ENCODE results near the gene CD300C.
"Not testable (repeated sequence)": the region's sequence is repeated elsewhere in the genome, so short reads cannot be mapped to it uniquely, and the experiment has no call there.

CD300C gene

DNA sequence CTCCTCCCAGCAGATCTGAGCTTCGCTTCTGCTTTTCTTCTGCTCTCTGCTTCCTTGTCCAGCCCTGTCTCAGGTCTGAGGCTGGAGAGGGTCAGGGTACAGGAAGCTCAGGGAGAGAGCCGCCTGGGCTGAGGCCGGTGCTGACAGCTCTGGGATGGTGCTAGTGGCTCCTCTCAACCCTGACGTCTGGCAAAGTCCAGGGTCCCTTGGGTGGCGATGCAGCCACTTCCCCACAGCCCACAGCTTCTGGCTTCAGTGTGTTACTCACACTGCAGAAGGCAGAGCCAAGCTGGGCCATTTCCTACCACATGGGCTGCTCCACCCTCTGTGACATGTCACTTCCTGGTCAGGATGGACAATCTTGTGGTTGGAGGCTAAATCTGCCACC lies at the start of gene CD300C:
TSS of gene CD300C (minus strand) at position 273 of the 388 bp plus-strand sequence. CDS start 333 bp downstream, outside the sequence.
- peak within 1 kb of the TSS; percentile 14 for H3K27ac Mint-ChIP-seq
- H3K27me3 Mint-ChIP-seq (ENCODE audit: low read depth), result no peaks in the 10 kb centered on the region
- no peak for DNase-seq (ENCODE audit: low spot score)
- peaks cover 17% of the 10 kb centered on the region for H3K4me1 Mint-ChIP-seq (ENCODE audit: low read depth)
- no peak within 1 kb of the TSS for H3K4me3 Mint-ChIP-seq
- no peaks in the 10 kb centered on the region for H3K36me3 Mint-ChIP-seq (ENCODE audit: low read depth)
- H3K9me3 Mint-ChIP-seq, result no peaks in the 10 kb centered on the region

DNA sequence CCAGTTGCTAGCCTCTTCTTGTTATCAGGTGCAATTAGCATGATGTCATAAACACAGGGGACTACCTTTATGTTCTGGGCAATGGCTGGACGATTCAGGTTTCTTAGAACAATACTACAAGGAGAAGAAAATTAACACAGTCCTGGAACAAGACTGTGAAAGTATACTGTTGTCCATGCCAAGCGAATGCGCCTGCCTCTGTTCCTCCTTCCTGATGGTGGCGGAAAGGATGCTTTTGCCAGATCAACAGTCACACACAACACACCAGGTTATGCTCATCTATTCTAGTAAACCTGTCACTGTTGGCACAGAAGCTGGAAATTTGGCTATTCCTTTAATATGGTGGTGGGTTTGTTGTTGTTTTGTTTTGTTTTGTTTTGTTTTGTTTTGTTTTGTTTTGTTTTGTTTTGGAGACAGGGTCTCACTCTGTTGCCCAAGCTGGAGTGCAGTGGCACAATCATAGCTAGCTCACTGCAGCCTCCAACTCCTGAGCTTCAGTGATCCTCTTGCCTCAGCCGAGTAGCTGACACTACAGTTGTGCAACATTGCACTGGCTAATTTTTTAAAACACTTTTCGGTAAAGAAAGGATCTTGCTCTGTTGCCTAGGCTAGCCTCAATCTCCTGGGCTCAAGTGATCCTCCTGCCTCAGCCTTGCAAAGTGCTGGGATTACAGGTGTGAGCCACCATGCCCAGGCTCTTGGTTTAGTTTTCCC lies 49.3 kb upstream of the CD300C start:
- Mint-ChIP-seq H3K4me3 (no peak overlapping the region), H3K4me1 (ENCODE audit: low read depth) (peaks cover 13% of the 10 kb centered on the region), H3K36me3 (ENCODE audit: low read depth) (no peaks in the 10 kb centered on the region), H3K27me3 (ENCODE audit: low read depth) (peaks cover 33% of the 10 kb centered on the region), H3K27ac (no peak overlapping the region), H3K9me3 (no peaks in the 10 kb centered on the region)
- no peak for DNase-seq (ENCODE audit: low spot score)

DNA sequence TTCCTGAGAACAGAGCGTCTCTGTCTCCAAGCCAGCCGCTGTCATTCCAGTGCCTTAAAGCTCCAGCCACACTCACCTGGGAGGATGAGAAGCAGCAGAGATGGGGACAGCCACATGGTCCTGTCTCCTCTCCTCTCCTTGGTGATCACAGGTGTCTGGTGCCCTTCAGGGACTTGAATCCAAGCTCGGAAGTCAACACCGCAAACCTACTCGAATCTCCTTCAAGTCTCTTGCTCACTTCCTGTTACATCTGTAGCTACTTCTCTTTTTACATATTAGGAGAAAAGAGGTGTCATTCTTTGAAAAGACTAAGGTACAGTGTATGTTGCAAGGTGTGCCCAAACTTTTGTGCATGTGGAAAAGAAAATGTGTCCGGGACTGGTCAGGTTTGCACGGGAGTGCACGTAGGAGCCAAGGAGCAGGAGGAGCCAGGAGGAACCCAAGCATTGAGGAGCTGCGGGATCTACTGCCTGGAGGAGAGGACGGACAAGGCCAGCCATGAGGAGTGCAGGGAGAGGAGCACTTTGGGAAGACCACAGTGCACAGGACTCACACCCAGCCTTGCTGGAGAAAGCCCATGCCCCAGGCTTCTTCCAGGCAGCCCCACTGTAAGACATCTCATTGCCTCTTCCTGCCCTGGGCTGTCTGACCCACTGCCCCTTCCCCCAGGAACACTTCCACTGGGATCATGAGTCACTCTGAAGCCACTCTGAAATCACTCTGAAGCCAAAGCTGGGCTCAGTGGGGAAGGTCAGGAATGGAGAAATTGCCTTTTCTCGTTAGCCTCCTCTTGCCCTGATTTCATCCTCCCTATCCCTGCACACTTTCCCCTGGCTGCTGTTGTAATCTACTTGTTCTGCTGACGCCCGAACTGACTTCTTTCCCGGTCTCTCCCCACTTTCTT lies 46.4 kb upstream of the CD300C start, which contains the start of gene CD300LD:
TSS of gene CD300LD (minus strand) at position 197 of the 904 bp plus-strand sequence. CDS start at position 116, 81 bp downstream.
- peaks cover 9% of the 10 kb centered on the region for H3K4me1 Mint-ChIP-seq (ENCODE audit: low read depth)
- no peak for DNase-seq (ENCODE audit: low spot score)
- peak within 1 kb of the TSS; percentile 11 for H3K4me3 Mint-ChIP-seq
- H3K27ac Mint-ChIP-seq, result no peak within 1 kb of the TSS
- no peaks in the 10 kb centered on the region for H3K9me3 Mint-ChIP-seq
- no peaks in the 10 kb centered on the region for H3K36me3 Mint-ChIP-seq (ENCODE audit: low read depth)
- H3K27me3 Mint-ChIP-seq (ENCODE audit: low read depth), result peaks cover 23% of the 10 kb centered on the region

DNA sequence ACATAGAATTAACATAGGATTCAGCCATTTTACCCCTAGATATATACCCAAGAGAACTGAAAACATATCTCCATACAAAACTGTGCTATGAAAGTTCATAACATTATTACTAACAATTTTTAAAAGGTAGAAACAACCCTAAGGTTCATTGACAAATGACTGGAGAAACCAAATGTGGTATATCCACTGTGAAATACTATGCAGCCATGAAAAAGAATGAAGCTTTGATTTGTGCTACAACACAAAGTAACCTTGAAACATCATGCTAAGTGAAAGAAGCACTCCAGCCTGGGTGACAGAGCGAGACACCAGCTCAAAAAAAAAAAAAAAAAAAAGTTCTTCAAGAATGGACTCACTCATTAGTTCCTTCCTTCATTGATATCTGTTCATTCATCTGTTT lies 45.6 kb upstream of the CD300C start:
- Mint-ChIP-seq H3K27ac (no peak overlapping the region), H3K36me3 (ENCODE audit: low read depth) (no peaks in the 10 kb centered on the region), H3K27me3 (ENCODE audit: low read depth) (peaks cover 21% of the 10 kb centered on the region), H3K4me3 (no peak overlapping the region), H3K9me3 (no peaks in the 10 kb centered on the region), H3K4me1 (ENCODE audit: low read depth) (peaks cover 9% of the 10 kb centered on the region)
- no peak for DNase-seq (ENCODE audit: low spot score)

DNA sequence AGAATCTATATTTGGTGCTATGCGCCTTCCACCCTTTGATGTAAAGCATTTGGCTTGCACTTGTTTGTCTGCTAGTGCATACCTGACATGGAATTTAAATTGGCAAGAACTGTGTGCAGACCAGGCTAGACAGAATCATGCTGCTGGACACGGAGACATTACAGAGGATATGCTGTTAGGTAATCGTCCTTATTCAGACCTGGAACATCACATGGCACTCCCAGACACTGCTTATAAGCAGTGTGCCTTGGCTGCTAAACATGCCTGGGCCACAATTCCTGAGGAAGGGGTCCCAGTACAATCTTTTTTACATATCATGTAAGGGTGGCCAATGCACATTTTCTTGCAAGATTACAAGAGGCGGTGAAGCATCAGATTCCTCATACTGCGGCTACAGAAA lies 39.8 kb upstream of the CD300C start:
- Mint-ChIP-seq H3K36me3 (ENCODE audit: low read depth) (no peaks in the 10 kb centered on the region), H3K4me3 (no peak overlapping the region), H3K27ac (no peak overlapping the region), H3K9me3 (no peaks in the 10 kb centered on the region), H3K27me3 (ENCODE audit: low read depth) (peaks cover 17% of the 10 kb centered on the region), H3K4me1 (ENCODE audit: low read depth) (peaks cover 2% of the 10 kb centered on the region)
- DNase-seq (ENCODE audit: low spot score), result no peak

DNA sequence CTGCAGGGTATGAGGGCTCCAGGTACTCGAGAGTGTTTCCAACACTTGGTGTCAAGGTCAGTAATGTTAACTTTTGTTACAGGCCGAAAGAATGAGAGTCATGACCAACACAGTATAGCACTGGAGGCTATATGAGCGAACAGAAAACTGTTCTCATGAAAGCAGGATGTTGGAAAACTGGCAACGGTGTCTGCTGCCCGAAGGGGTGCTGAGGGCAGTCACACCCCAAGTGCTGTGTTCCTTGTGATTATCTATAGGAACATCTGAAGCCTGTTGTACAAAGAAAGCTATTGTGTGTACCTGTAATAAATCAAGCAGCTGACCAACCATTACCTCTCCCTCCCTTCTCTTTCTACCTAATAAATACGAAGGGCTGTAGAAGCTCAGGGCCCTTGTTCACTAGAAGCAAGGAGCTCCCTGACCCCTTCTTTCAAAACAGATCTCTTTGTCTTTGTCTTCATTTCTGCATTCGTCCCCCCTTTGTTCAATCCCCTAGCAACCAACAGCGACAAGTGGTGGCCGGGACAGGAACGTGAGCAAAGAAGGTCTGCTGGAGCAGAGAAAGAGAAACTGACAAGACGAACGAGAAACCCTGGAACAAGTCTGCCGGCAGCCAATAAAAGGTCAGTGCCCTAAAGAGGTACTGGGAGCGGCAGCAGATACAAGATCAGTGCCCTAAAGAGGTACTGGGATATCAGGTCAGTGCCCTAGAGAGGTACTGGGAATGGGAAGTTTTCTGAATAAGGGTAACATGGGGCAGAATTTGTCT lies 38.6 kb upstream of the CD300C start:
- Mint-ChIP-seq H3K4me1 (ENCODE audit: low read depth) (peaks cover 7% of the 10 kb centered on the region), H3K36me3 (ENCODE audit: low read depth) (no peaks in the 10 kb centered on the region), H3K27ac (no peak overlapping the region), H3K4me3 (no peak overlapping the region), H3K27me3 (ENCODE audit: low read depth) (peaks cover 13% of the 10 kb centered on the region), H3K9me3 (no peaks in the 10 kb centered on the region)
- no peak for DNase-seq (ENCODE audit: low spot score)

DNA sequence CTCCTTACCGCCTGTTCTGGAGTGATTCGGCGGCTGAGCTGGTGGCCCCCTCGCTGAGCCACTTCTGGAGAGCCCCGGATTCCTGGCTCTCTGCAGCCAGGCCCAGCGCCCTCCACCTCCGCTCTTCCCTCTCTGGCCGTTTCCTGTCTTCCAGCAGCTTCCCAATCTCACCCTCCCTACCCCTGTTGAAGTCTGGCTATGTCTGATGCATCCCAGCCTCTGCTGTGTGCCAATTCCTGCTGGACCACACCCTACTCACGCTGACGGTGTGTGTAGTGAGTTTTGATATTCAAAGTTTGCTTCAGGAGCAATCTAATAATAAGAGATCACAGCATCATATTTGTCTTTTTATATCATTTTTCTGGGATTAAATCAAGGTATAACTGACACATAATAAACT lies 36.7 kb upstream of the CD300C start:
- H3K9me3 Mint-ChIP-seq, result no peaks in the 10 kb centered on the region
- no peak for DNase-seq (ENCODE audit: low spot score)
- no peak overlapping the region for H3K4me3 Mint-ChIP-seq
- peaks cover 10% of the 10 kb centered on the region for H3K4me1 Mint-ChIP-seq (ENCODE audit: low read depth)
- H3K27me3 Mint-ChIP-seq (ENCODE audit: low read depth), result peaks cover 13% of the 10 kb centered on the region
- no peaks in the 10 kb centered on the region for H3K36me3 Mint-ChIP-seq (ENCODE audit: low read depth)
- no peak overlapping the region for H3K27ac Mint-ChIP-seq

DNA sequence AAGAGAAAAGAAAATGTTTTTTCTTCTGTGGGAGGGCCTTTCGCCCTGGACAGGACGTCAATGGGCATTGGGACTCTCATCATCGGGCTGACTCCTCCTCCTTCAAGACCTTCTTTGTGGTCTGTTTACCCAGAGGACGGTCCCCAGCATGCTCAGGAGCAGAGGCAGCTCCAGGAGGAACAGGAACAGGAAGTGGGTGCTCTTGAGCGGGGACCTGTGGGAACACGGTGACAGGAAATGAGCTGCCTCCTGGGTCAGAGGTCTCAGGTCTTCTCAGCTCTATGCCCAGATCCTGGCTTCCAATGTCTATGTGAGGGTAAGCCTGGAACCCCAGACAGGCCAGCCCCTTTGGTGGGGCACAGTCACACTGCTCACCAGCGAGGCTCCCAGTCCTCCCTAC lies 34.0 kb upstream of the CD300C start:
- H3K27ac Mint-ChIP-seq, result no peak overlapping the region
- no peak overlapping the region for H3K4me3 Mint-ChIP-seq
- H3K27me3 Mint-ChIP-seq (ENCODE audit: low read depth), result peaks cover 15% of the 10 kb centered on the region
- H3K36me3 Mint-ChIP-seq (ENCODE audit: low read depth), result no peaks in the 10 kb centered on the region
- DNase-seq (ENCODE audit: low spot score), result no peak
- peaks cover 10% of the 10 kb centered on the region for H3K4me1 Mint-ChIP-seq (ENCODE audit: low read depth)
- H3K9me3 Mint-ChIP-seq, result no peaks in the 10 kb centered on the region

DNA sequence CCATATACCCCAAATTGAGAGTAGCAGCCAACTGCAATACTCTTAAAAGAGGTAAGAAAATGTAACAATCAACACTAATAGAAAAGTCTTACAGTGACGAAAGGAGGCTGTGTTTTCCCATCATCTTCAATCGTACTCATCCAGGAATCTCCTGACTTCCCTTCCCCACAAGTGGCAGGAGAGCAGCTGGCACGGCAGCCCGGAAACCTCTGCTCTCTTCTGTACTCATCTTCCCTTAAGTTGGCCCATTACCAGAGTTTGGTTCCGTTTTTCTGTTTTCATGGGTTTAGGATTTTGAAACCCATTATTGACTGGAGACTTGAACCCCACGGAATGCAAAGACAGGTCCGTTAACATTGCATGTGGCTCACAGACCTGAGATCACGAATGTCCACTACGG lies 33.1 kb upstream of the CD300C start:
- peaks cover 10% of the 10 kb centered on the region for H3K4me1 Mint-ChIP-seq (ENCODE audit: low read depth)
- H3K27ac Mint-ChIP-seq, result no peak overlapping the region
- H3K9me3 Mint-ChIP-seq, result no peaks in the 10 kb centered on the region
- H3K27me3 Mint-ChIP-seq (ENCODE audit: low read depth), result peaks cover 18% of the 10 kb centered on the region
- H3K36me3 Mint-ChIP-seq (ENCODE audit: low read depth), result no peaks in the 10 kb centered on the region
- H3K4me3 Mint-ChIP-seq, result no peak overlapping the region
- DNase-seq (ENCODE audit: low spot score), result no peak

DNA sequence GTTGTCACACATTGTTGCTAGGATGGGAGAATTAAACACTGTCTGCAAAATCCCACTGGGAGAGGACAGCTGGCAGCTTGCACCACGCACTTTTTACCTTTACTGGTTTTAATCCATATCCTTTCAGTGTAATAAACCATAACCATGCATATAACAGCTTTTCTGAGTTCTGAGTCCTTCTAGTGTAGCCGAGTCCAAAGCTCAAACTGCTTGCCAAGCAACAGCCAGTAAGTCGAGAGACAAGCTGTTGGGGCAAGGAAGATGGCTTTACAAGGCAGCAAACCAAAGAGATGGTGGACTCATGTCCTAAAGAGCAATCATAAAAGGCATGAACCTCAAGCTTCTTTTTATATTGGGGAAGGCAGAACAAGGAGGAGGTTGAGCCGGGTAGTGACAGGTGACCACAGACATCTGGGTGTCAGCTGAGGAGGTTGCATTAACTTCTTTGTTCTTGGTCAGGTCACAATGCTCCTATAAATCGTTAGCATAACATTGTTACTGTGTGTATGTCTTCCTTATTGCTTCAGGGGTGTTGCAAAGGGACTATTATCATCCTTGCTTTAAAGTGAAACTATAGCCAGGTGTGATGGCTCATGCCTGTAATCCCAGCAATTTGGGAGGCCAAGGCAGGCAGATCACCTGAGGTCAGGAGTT lies 28.7 kb upstream of the CD300C start:
- Mint-ChIP-seq H3K9me3 (no peaks in the 10 kb centered on the region), H3K27me3 (ENCODE audit: low read depth) (peaks cover 25% of the 10 kb centered on the region), H3K36me3 (ENCODE audit: low read depth) (no peaks in the 10 kb centered on the region), H3K27ac (no peak overlapping the region), H3K4me3 (no peak overlapping the region), H3K4me1 (ENCODE audit: low read depth) (peaks cover 4% of the 10 kb centered on the region)
- no peak for DNase-seq (ENCODE audit: low spot score)

DNA sequence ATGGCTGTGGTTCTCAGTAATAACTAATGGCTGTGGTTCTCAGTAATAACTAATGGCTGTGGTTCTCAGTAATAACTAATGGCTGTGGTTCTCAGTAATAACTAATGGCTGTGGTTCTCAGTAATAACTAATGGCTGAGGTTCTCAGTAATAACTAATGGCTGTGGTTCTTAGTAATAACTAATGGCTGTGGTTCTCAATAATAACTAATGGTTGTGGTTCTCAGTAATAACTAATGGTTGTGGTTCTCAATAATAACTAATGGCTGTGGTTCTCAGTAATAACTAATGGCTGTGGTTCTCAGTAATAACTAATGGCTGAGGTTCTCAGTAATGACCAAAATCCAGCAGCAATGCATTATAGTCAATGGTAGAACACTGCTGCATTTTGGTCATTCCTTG lies 27.7 kb upstream of the CD300C start:
- not testable (repeated sequence) for H3K27ac Mint-ChIP-seq; DNase-seq (ENCODE audit: low spot score); H3K4me3 Mint-ChIP-seq; H3K4me1 Mint-ChIP-seq (ENCODE audit: low read depth); H3K36me3 Mint-ChIP-seq (ENCODE audit: low read depth); H3K9me3 Mint-ChIP-seq
- H3K27me3 Mint-ChIP-seq (ENCODE audit: low read depth), result peaks cover 33% of the 10 kb centered on the region

DNA sequence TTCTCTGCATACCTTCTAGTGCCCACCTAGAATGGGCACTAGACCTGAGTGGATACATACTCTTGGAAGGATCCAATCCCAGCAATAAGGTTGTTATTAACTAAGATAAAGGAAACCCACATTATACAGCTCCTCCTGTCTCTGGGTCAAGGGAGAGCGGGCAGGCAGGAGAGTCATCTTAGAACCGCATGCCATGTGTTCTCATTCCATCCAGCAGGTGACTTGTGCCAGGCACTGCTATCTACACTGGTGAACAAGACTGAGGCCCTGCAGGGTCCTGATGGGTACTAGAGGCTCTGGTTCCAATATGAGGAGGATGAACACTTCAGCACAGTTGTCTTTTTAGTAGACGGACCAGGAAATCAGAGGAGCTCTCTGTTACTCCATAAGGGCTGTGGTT lies 27.3 kb upstream of the CD300C start:
- no peak for DNase-seq (ENCODE audit: low spot score)
- no peaks in the 10 kb centered on the region for H3K9me3 Mint-ChIP-seq
- H3K4me1 Mint-ChIP-seq (ENCODE audit: low read depth), result peaks cover 9% of the 10 kb centered on the region
- H3K36me3 Mint-ChIP-seq (ENCODE audit: low read depth), result no peaks in the 10 kb centered on the region
- no peak overlapping the region for H3K27ac Mint-ChIP-seq
- H3K4me3 Mint-ChIP-seq, result no peak overlapping the region
- peaks cover 37% of the 10 kb centered on the region for H3K27me3 Mint-ChIP-seq (ENCODE audit: low read depth)

DNA sequence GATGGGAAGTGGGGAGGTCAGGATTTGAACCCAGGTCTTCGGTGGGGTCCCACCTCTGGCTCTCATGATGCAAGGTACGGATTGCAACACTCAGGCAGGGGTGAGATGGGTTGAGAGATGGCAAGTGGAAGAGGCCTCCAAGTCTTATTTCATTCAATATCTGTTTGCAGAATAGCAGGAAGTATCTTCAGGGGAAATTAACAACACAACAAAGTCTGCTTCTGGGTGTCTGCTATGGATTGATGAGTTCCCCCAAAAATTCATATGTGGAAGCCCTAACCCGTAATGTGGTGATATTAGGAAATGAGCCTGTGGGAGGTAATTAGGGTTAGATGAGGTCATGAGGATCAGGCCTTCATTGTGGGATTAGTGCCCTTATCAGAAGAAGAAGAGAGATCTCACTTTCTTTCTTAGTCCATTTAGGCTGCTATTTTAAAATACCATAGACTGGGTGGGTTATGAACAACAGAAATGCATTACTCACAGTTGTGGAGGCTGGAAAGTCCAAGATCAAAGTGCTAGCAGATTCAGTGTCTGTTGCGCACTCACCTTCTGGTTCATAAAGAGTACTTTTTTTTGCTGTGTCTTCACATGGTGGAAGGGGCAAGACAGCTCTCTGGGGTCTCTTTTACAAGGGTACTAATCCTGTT lies 25.8 kb upstream of the CD300C start:
- H3K4me1 Mint-ChIP-seq (ENCODE audit: low read depth), result peaks cover 9% of the 10 kb centered on the region
- no peak for DNase-seq (ENCODE audit: low spot score)
- H3K27me3 Mint-ChIP-seq (ENCODE audit: low read depth), result peaks cover 41% of the 10 kb centered on the region
- H3K4me3 Mint-ChIP-seq, result no peak overlapping the region
- no peaks in the 10 kb centered on the region for H3K9me3 Mint-ChIP-seq
- no peak overlapping the region for H3K27ac Mint-ChIP-seq
- no peaks in the 10 kb centered on the region for H3K36me3 Mint-ChIP-seq (ENCODE audit: low read depth)

Measured in T-helper 2 cell treated with Interferon-gamma antibody and Interleukin-4, amounts not matched to agents 5 μg/mL and 100 μg/mL, for 36 hours (primary cell).